OCI-LY1 (cell line): Measurements from ENCODE around the gene SYCE3.

ENCODE experiments used
- H2AFZ ChIP-seq: fragments of 200-600 bp; sonication (generic), shearing (Covaris generic); 2 replicates; pipeline ENCODE4 v1.6.0; 2014; ENCODE audit warnings: antibody characterized with exemption, mild to moderate bottlenecking, low read length
- H3F3A ChIP-seq: fragments of 200-600 bp; sonication (generic), shearing (Covaris generic); 2 replicates; pipeline ENCODE4 v1.6.0; 2014; ENCODE audit warnings: mild to moderate bottlenecking, antibody characterized with exemption, low read length, moderate library complexity; ENCODE audit not compliant: insufficient read depth
- H3K27ac ChIP-seq: fragments of 200-600 bp; sonication (generic); 2 replicates; pipeline ENCODE4 v1.5.1; 2014; ENCODE audit warnings: low read length, mixed run types, mild to moderate bottlenecking, low read depth; ENCODE audit not compliant: poor library complexity, severe bottlenecking
- H3K27me3 ChIP-seq: fragments of 200-600 bp; sonication (generic); 2 replicates; pipeline ENCODE4 v1.6.0; 2014; ENCODE audit warnings: antibody characterized with exemption, mild to moderate bottlenecking, low read length, moderate library complexity; ENCODE audit not compliant: insufficient read depth
- H3K36me3 ChIP-seq: fragments of 200-600 bp; sonication (generic); 2 replicates; pipeline ENCODE4 v1.6.1; 2014; ENCODE audit warnings: mild to moderate bottlenecking, antibody characterized with exemption, low read length, moderate library complexity, mixed read lengths; ENCODE audit not compliant: insufficient read depth
- H3K4me1 ChIP-seq: fragments of 200-600 bp; sonication (generic); 2 replicates; pipeline ENCODE4 v1.5.1; 2014; ENCODE audit warnings: mild to moderate bottlenecking, low read length, moderate library complexity; ENCODE audit not compliant: insufficient read depth, severe bottlenecking
- H3K4me2 ChIP-seq: fragments of 200-600 bp; sonication (generic), shearing (Covaris generic); 2 replicates; pipeline ENCODE4 v1.6.1; 2014; ENCODE audit warnings: low read length
- H3K4me3 ChIP-seq: fragments of 200-600 bp; sonication (generic); 2 replicates; pipeline ENCODE4 v1.5.1; 2014; ENCODE audit warnings: low read length, low read depth, mild to moderate bottlenecking, mixed read lengths; ENCODE audit not compliant: poor library complexity, severe bottlenecking
- H3K79me2 ChIP-seq: fragments of 200-600 bp; shearing (Covaris generic); 2 replicates; pipeline ENCODE4 v1.6.1; 2016; ENCODE audit warnings: mixed run types, low read length, mixed read lengths; ENCODE audit not compliant: insufficient read depth
- H3K9ac ChIP-seq: fragments of 200-600 bp; sonication (generic), shearing (Covaris generic); 2 replicates; pipeline ENCODE4 v1.6.1; 2014; ENCODE audit warnings: mild to moderate bottlenecking, low read length, mixed read lengths
- H3K9me2 ChIP-seq: fragments of 200-600 bp; sonication (generic), shearing (Covaris generic); 2 replicates; pipeline ENCODE4 v1.6.1; 2014; ENCODE audit warnings: low read depth, mild to moderate bottlenecking, low read length, mixed read lengths
- H3K9me3 ChIP-seq: fragments of 200-600 bp; shearing (Covaris generic); 2 replicates; pipeline ENCODE4 v1.6.1; 2014; ENCODE audit warnings: low read length, mixed read lengths
- H4K20me1 ChIP-seq: fragments of 200-600 bp; sonication (generic), shearing (Covaris generic); 2 replicates; pipeline ENCODE4 v1.6.0; 2016; ENCODE audit warnings: mild to moderate bottlenecking, low read length; ENCODE audit not compliant: insufficient read depth
- CTCF ChIP-seq: fragments of 200-600 bp; sonication (generic), shearing (Covaris generic); IDR thresholded peaks from 2 replicates; pipeline ENCODE4 v1.5.1; 2017; ENCODE audit warnings: mild to moderate bottlenecking, antibody characterized with exemption, low read length, moderate library complexity, mixed read lengths
- EZH2 ChIP-seq: fragments of 200-600 bp; sonication (generic), shearing (Covaris generic); IDR thresholded peaks from 2 replicates; pipeline ENCODE4 v1.8.0; 2017; ENCODE audit warnings: borderline replicate concordance, mixed run types, mild to moderate bottlenecking, antibody characterized with exemption, low read length, moderate library complexity, mixed read lengths

Gene SYCE3

GRCh38 chr22:50524676-50525103 is 38.0 kb downstream of the SYCE3 start:
- TF ChIP-seq CTCF (no peak), EZH2 (no peak)
- Histone ChIP-seq H3K27ac (peak overlapping the region; percentile 63), H3K4me1 (peaks cover 35% of the 10 kb centered on the region), H3K79me2 (no peaks in the 10 kb centered on the region), H3K27me3 (no peaks in the 10 kb centered on the region), H4K20me1 (no peaks in the 10 kb centered on the region), H3K4me3 (peak overlapping the region; percentile 68), H3K9me2 (no peaks in the 10 kb centered on the region), H2AFZ (no peak overlapping the region), H3K4me2 (peak overlapping the region; percentile 91), H3K9ac (peak overlapping the region; percentile 84), H3K36me3 (peaks cover 49% of the 10 kb centered on the region), H3F3A (peaks cover 4% of the 10 kb centered on the region; the same call in 1 of the 2 replicates), H3K9me3 (no peaks in the 10 kb centered on the region)

GRCh38 chr22:50523806-50524675 is 38.7 kb downstream of the SYCE3 start:
- Histone ChIP-seq H3K9me2 (no peaks in the 10 kb centered on the region), H4K20me1 (no peaks in the 10 kb centered on the region), H3K27ac (peak overlapping the region; percentile 63), H3K79me2 (no peaks in the 10 kb centered on the region), H3K9me3 (no peaks in the 10 kb centered on the region), H3K9ac (peak overlapping the region; percentile 84), H3K27me3 (no peaks in the 10 kb centered on the region), H3K36me3 (peaks cover 56% of the 10 kb centered on the region), H2AFZ (no peak overlapping the region), H3K4me1 (peaks cover 29% of the 10 kb centered on the region), H3K4me2 (peak overlapping the region; percentile 91), H3F3A (peaks cover 4% of the 10 kb centered on the region; the same call in 1 of the 2 replicates), H3K4me3 (peak overlapping the region; percentile 68)
- TF ChIP-seq EZH2, result no peak
- no peak for TF ChIP-seq CTCF

- H3K4me2 ChIP-seq, result no peak overlapping the region
- peak overlapping the region; percentile 63 for H3K27ac ChIP-seq
- H3K9me2 ChIP-seq, result no peaks in the 10 kb centered on the region
- TF ChIP-seq CTCF (no peak), EZH2 (no peak)
- H3K9me3 ChIP-seq, result no peaks in the 10 kb centered on the region
- peaks cover 62% of the 10 kb centered on the region for H3K36me3 ChIP-seq
- H3K4me1 ChIP-seq, result peaks cover 29% of the 10 kb centered on the region
- H3K79me2 ChIP-seq, result no peaks in the 10 kb centered on the region
- no peak overlapping the region for H2AFZ ChIP-seq
- H3F3A ChIP-seq, result peaks cover under 1% of the 10 kb centered on the region; the same call in 1 of the 2 replicates
- H3K4me3 ChIP-seq, result no peak overlapping the region
- no peak overlapping the region; the same call in 1 of the 2 replicates for H3K9ac ChIP-seq
- H3K27me3 ChIP-seq, result no peaks in the 10 kb centered on the region
- no peaks in the 10 kb centered on the region for H4K20me1 ChIP-seq
Measured at GRCh38 chr22:50523458-50523805, 39.3 kb downstream of the SYCE3 start.
